NB4 (cell line): ENCODE data around the gene TLL2.

ENCODE experiments used
- CTCF ChIP-seq: IDR thresholded peaks from one replicate; pipeline ENCODE4 v1.5.1; 2012; ENCODE audit warnings: low read depth, low read length
- MYC ChIP-seq: IDR thresholded peaks from 2 replicates; pipeline ENCODE4 v1.6.1; 2011; ENCODE audit warnings: low read depth, low read length
- POLR2A ChIP-seq: IDR thresholded peaks from 2 replicates; pipeline ENCODE4 v1.6.1; 2011; ENCODE audit warnings: mild to moderate bottlenecking; ENCODE audit not compliant: insufficient read length; ENCODE audit errors: extremely low read depth

- TF ChIP-seq CTCF (no peak), MYC (no peak), POLR2A (no peak)
These were observed 168.5 kb downstream of the TLL2 start for GRCh38 chr10:96345222-96345621.
